RWPE1 (cell line): ENCODE data around the gene DCUN1D4.

Experiments used
- CTCF ChIA-PET: fragments of 350-600 bp; sonication (Branson Sonifier 250); formaldehyde crosslinking; extraction: SDS; loops from one replicate; lab custom pipeline; 2021; lab: Yijun Ruan, JAX
- POLR2A ChIA-PET: fragments of 400-600 bp; formaldehyde crosslinking; extraction: SDS; loops from one replicate; lab custom pipeline; 2020; ENCODE audit warnings: antibody characterized with exemption; ENCODE audit not compliant: low non-redundant PET; lab: Yijun Ruan, JAX
- DNase-seq: peaks from one replicate; pipeline ENCODE4 v3.0.0; 2012; ENCODE audit warnings: low spot score
- H3K27ac ChIP-seq: fragments of 450-650 bp; 2 replicates; pipeline ENCODE4 v1.5.1; 2017
- CTCF ChIP-seq: fragments of 450-650 bp; conservative IDR thresholded peaks from 2 replicates; pipeline ENCODE4 v1.5.1; 2017; ENCODE audit warnings: low read depth, mild to moderate bottlenecking

The DCUN1D4 gene

GRCh38 chr4:51901363-51901762 lies 58.4 kb downstream of the DCUN1D4 start:
- H3K27ac ChIP-seq, result no peak overlapping the region
- DNase-seq, result no peak
- no peak for TF ChIP-seq CTCF
- POLR2A ChIA-PET, result no interaction called here
- CTCF ChIA-PET, result no interaction called here

GRCh38 chr4:51906167-51906958 lies 63.4 kb downstream of the DCUN1D4 start:
- ChIA-PET CTCF (interaction anchor here (1.0 kb wide), 1 partner anchor 75 kb away, joined by 3 read pairs; no protein-coding TSS in a partner anchor), POLR2A (no interaction called here)
- H3K27ac ChIP-seq, result no peak overlapping the region
- DNase-seq, result no peak
- TF ChIP-seq CTCF, result no peak

- POLR2A ChIA-PET, result no interaction called here
- CTCF ChIA-PET, result no interaction called here
- DNase-seq, result no peak
Measured at GRCh38 chr4:51907006-51907669, 64.2 kb downstream of the DCUN1D4 start.

GRCh38 chr4:51909236-51909703 lies 66.3 kb downstream of the DCUN1D4 start:
- CTCF ChIA-PET, result no interaction called here
- H3K27ac ChIP-seq, result no peak overlapping the region

More at GRCh38 chr4:51907006-51907669, 64.2 kb downstream of the DCUN1D4 start:
- no peak for TF ChIP-seq CTCF
- no peak overlapping the region for H3K27ac ChIP-seq

GRCh38 chr4:51918251-51918650 lies 75.3 kb downstream of the DCUN1D4 start:
- no peak for DNase-seq
- CTCF ChIA-PET, result no interaction called here
- TF ChIP-seq CTCF, result no peak
- POLR2A ChIA-PET, result no interaction called here
- no peak overlapping the region for H3K27ac ChIP-seq

More at GRCh38 chr4:51909236-51909703, 66.3 kb downstream of the DCUN1D4 start:
- no peak for TF ChIP-seq CTCF
- POLR2A ChIA-PET, result no interaction called here
- DNase-seq, result no peak

GRCh38 chr4:51923343-51923742 lies 80.4 kb downstream of the DCUN1D4 start:
- ChIA-PET CTCF (no interaction called here), POLR2A (no interaction called here)
- DNase-seq, result no peak
- no peak overlapping the region for H3K27ac ChIP-seq
- no peak for TF ChIP-seq CTCF
